ENCODE results near the gene AKNAD1.

DNA sequence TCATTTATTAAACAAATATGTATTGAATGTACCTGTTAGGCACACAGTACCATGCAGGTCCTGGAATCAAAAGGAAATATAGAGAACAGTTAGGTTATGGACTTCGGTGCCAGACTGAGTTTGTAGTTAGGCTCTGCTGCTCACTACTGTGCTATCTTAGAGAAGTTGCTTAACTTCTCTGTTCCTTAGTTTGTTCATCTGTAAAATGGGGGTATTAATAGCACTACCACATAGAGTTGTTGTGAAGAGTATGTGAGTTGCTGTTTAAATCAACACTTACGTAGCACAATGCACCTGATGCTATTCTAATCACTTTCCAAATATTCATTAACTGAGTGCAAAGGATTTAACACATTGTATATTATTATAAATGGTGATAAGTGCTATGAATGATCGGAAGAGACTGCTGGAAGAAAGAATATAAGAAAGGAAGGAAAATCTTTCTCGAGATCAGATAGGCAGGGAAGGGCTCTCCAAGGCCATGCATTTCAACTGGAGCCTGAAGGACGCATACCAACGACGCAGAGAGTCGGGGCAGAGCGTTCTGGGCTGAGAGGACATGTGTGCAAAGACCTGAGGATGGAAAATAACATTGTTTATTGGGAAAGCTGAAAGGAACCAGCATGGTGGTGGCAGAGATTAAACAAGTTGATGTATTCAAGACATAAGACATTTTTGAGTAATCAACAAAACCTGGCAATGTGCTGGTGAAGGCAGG, 3.5 kb upstream of the AKNAD1 start:
- TF ChIP-seq CTCF (IDR thresholded peaks at IDR 0.05; ENCODE audit: low read depth, low read length, poor library complexity, severe bottlenecking) (no peak), EZH2phosphoT487 (IDR thresholded peaks at IDR 0.05; ENCODE audit: borderline replicate concordance, low read length) (no peak)

Data from DOHH2 (cell line).